ENCODE data around the gene TMEM184A.

Gene TMEM184A

GRCh38 chr7:1550846-1551155 lies 5.2 kb downstream of the TMEM184A start:
- DNase-seq (ENCODE audit: low spot score): no peak

- DNase-seq (ENCODE audit: low spot score): no peak
These were observed 5.8 kb downstream of the TMEM184A start for GRCh38 chr7:1550005-1550845.

- no peak for DNase-seq (ENCODE audit: low spot score)
These were observed 6.5 kb downstream of the TMEM184A start for GRCh38 chr7:1549357-1550004.

GRCh38 chr7:1548944-1549343 lies 7.1 kb downstream of the TMEM184A start:
- no peak for DNase-seq (ENCODE audit: low spot score)

GRCh38 chr7:1548438-1548831 lies 7.6 kb downstream of the TMEM184A start:
- peak; percentile 51 for DNase-seq (ENCODE audit: low spot score)

- DNase-seq (ENCODE audit: low spot score): no peak
These were observed 8.1 kb downstream of the TMEM184A start for GRCh38 chr7:1547777-1548437.

GRCh38 chr7:1546909-1547776 lies 8.9 kb downstream of the TMEM184A start:
- DNase-seq (ENCODE audit: low spot score): no peak

- no peak for DNase-seq (ENCODE audit: low spot score)
These were observed 9.6 kb downstream of the TMEM184A start for GRCh38 chr7:1546274-1546908.

GRCh38 chr7:1545417-1546246 lies 10.4 kb downstream of the TMEM184A start:
- no peak for DNase-seq (ENCODE audit: low spot score)

- DNase-seq (ENCODE audit: low spot score): peak; percentile 49
These were observed 11.0 kb downstream of the TMEM184A start for GRCh38 chr7:1544896-1545416.

GRCh38 chr7:1544178-1544895 lies 11.7 kb downstream of the TMEM184A start:
- DNase-seq (ENCODE audit: low spot score): no peak

- no peak for DNase-seq (ENCODE audit: low spot score)
These were observed 12.2 kb downstream of the TMEM184A start for GRCh38 chr7:1543826-1544177.

- DNase-seq (ENCODE audit: low spot score): no peak
These were observed 12.9 kb downstream of the TMEM184A start for GRCh38 chr7:1542841-1543747.

- DNase-seq (ENCODE audit: low spot score): no peak
These were observed 13.7 kb downstream of the TMEM184A start for GRCh38 chr7:1542329-1542728.

GRCh38 chr7:1541431-1542162 lies 14.4 kb downstream of the TMEM184A start:
- DNase-seq (ENCODE audit: low spot score): no peak

GRCh38 chr7:1540776-1541271 lies 15.2 kb downstream of the TMEM184A start:
- no peak for DNase-seq (ENCODE audit: low spot score)

GRCh38 chr7:1539882-1540775 lies 15.9 kb downstream of the TMEM184A start:
- DNase-seq (ENCODE audit: low spot score): no peak
